Fibroblast of villous mesenchyme (primary cell): ENCODE results near the gene IL1B. TPM values are rescaled to one million over a fixed set of nuclear protein-coding genes. Genes with fewer than 3 reads are reported as not detected.

ENCODE experiments used
- DNase-seq: peaks from one replicate; pipeline ENCODE4 v3.0.0-alpha.2; 2010; ENCODE audit warnings: low read depth
- H3K4me3 ChIP-seq: 2 replicates; pipeline ENCODE4 v1.5.1; 2011; ENCODE audit warnings: low read depth, mild to moderate bottlenecking, low read length
- total RNA-seq: library from RNA; depleted of rRNA; stranded (reverse); fragments of >200 nt; gene quantifications from 2 replicates; pipeline ENCODE4 v1.2.3, GENCODE V29; 2012
- TF ChIP-seq, protein P1 (sequence below): IDR thresholded peaks from 2 replicates; pipeline ENCODE4 v1.5.1; 2012; ENCODE audit warnings: low read depth, mild to moderate bottlenecking, low read length; ENCODE audit not compliant: insufficient read depth

Gene IL1B
- total RNA-seq, 1 donor: 2.6 TPM

DNA sequence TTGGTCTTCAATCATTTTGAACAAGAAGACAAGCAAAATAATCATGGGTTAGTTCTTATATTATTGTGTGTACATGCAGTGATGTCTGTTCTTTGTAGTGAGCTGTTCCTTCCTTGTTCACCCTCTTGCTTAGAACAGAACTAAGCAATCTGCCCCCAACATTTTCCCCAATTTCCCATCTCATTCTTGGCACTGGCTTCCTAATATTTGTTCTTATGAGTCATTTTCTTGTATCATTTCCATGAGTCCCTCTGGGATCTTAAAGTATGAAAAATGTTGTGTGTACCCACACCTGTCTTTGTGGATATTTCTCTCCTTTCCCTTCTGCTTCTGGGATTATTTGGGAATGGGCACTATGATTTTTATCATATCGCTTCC, 3.5 kb upstream of the IL1B start:
- no peak overlapping the region for H3K4me3 ChIP-seq
- no peak for DNase-seq
- TF ChIP-seq, protein P1, sequence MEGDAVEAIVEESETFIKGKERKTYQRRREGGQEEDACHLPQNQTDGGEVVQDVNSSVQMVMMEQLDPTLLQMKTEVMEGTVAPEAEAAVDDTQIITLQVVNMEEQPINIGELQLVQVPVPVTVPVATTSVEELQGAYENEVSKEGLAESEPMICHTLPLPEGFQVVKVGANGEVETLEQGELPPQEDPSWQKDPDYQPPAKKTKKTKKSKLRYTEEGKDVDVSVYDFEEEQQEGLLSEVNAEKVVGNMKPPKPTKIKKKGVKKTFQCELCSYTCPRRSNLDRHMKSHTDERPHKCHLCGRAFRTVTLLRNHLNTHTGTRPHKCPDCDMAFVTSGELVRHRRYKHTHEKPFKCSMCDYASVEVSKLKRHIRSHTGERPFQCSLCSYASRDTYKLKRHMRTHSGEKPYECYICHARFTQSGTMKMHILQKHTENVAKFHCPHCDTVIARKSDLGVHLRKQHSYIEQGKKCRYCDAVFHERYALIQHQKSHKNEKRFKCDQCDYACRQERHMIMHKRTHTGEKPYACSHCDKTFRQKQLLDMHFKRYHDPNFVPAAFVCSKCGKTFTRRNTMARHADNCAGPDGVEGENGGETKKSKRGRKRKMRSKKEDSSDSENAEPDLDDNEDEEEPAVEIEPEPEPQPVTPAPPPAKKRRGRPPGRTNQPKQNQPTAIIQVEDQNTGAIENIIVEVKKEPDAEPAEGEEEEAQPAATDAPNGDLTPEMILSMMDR: no peak

DNA sequence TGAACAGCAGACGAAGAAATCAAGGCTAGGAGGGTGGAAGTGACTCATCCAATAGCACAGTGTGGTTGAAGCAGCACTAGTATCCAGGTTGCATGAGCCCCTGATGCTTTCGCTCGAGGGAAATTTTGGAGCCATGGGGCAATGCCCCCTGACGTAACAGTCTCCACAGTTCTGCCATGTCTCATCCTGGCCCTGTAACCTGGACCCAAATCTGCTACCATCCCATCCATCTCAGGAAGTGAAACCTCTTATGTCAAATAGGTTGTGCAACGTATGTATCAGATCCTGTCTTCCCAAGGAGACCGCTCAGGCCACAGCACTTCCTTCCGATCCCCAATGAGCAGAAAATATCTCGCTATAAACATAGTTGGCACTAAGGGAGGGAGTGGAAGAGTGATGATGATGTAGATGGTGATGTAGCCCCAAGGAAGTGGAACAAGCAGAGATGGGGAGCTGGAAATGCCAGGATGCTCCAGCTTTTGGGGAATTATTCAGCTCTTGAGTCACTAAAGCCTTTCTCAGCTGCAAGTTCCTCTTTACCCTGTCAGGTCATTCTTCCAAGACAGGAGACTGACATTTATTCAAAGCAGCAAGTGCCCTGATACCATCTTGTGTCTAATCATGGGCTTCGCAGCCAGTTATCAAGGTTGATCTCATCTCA, 3.0 kb upstream of the IL1B start:
- no peak for DNase-seq
- no peak overlapping the region for H3K4me3 ChIP-seq
- TF ChIP-seq, protein P1: no peak

DNA sequence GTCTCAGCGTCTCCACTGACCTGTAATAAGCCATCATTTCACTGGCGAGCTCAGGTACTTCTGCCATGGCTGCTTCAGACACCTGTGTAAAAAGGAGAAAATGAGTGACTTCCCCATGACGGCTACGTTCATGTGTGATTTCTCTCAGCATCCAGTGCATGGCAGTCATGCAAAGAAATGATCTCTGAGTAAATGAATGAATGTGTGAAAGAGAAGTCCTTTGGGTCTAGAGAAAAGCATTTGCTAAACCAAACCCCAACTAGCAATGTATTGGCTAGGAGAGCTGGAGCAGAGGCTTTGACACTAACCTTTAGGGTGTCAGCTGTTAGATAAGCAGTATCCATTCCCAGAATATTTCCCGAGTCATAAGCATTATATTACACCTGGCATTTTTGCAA, 417 bp downstream of the IL1B start:
- TF ChIP-seq, protein P1: no peak
- peak overlapping the region; percentile 22 for H3K4me3 ChIP-seq

DNA sequence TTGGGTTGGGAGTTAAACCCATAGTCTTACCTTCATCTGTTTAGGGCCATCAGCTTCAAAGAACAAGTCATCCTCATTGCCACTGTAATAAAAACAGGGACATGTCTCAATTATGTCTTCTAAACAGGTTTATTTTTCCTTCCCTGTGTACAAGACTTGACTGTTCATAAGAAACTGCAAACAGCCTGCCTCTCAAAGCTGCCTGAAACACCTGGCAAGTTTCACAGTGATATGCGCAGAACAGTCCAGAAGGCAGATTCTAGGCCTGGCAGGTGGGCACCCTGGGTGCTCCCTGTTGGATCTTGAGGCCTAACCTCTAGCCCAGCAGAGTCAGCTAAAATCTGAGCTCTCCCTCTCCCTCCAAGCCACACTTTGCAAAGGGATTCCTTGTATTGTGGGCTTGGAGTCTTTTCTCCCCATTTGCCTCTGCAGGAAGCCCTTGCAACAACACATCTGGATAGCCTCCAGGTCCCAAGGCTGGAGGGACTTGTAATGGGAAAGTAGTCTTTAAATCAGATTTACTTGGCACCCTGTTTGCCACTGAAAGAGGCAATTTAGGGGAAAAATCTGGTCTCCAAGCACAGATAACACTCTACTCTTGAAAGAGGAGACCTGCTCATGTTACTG, 930 bp downstream of the IL1B start:
- TF ChIP-seq, protein P1: no peak
- peak; percentile 23 for DNase-seq
- H3K4me3 ChIP-seq: peak overlapping the region; percentile 22

More for the DNA sequence above, 417 bp downstream of the IL1B start:
- no peak for DNase-seq

DNA sequence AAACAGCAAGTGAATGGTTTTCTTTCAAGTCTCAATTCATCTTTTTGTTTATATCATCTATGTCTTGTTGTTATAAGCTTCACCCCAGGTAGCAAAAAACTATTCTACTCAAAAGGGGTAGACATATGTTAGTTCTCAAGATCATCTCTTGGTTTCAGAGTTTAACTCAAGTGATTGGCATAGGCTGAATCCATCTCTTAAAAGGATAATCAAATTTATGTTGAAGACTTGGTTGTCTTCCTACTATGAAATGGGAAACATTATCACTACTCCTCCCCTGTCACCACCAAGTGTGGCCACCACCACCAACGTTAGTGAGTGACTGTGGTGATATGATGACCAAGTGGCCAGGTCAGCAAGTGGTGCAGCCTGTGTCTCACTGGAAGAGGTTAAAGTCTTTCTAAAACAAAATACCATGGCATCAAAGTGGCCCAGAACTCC, 1.5 kb downstream of the IL1B start:
- DNase-seq: no peak
- TF ChIP-seq, protein P1: no peak
- no peak overlapping the region for H3K4me3 ChIP-seq

DNA sequence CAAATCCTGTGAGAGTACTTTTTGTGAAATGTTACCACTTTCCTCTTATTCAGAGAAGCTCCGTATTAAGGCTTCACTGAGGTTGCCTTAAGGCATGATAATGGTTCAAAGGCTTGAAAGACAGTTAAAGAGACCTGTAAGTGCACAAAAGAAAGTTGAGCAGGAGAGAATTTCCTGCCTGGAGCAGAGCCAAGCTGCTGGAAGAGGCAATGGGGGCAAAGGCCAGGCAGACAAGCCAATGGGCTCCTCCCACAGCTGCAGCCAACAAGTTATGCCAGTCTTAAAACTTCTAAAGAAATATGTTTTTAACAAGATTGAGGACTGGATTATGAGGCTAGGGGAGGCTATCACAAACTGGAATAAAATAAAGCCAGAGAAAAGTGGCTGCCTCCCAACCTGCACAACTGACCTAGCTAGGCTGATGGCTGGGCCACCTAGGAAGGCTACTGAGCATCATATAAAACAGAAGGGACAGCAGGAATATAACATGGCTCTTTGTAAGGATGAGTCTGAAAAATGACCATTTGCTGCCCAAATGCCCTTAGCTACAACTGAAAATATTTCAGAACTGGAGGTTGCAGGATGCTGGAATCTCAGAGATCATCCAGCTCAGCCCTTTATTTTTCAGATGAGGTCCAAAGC, 2.1 kb downstream of the IL1B start:
- TF ChIP-seq, protein P1: no peak

More for the DNA sequence above, 2.1 kb downstream of the IL1B start:
- H3K4me3 ChIP-seq: no peak overlapping the region
- peak; percentile 21 for DNase-seq
